ENCODE data around the gene SCYGR5.

DNA sequence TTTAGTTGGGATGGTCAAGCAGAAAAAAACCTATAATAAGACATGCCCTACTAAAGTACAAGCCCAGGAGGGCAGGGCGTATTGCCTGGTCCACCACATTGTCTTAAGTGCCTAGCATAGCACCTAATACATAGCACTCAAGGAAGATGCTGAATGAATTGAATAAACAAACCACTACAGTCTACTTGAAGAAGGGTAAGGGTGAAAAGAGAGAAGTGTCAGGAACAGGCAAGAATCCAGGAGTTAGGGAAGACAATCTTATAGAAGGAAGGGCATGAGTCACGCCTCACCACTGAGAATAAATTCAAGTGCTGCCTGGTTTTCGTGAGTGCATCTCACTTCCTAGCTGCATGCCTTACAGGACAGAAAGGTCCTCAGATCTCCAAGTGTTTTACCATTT lies 37.4 kb downstream of the SCYGR5 start:
- TF ChIP-seq CTCF (IDR thresholded peaks at IDR 0.05), result no peak
- TF ChIP-seq POLR2A (IDR thresholded peaks at IDR 0.05), result no peak

Measured in Peyer's patch (tissue), 4 donors.